AG04450 (cell line): ENCODE measurements around the gene TLE2. TPM values are rescaled to one million over a fixed set of nuclear protein-coding genes. Genes with fewer than 3 reads are reported as not detected.
"Not testable (repeated sequence)": the region's sequence is repeated elsewhere in the genome, so short reads cannot be mapped to it uniquely, and the experiment has no call there.

Experiments used
- CTCF ChIA-PET: fragments of 300-600, 350-600 bp; formaldehyde crosslinking; extraction: SDS; loops from one replicate; lab custom pipeline; 2022; ENCODE audit warnings: antibody characterized with exemption, inconsistent platforms; lab: Charles Lee
- POLR2A ChIA-PET: fragments of 350-600 bp; formaldehyde crosslinking; extraction: SDS; loops from one replicate; lab custom pipeline; 2021; ENCODE audit warnings: antibody characterized with exemption, inconsistent platforms; lab: Yijun Ruan, JAX
- DNase-seq: peaks from one replicate; pipeline ENCODE4 v3.0.0-alpha.2; 2011; ENCODE audit warnings: low read depth, low spot score
- H3K27ac ChIP-seq: one replicate; pipeline ENCODE4 v1.5.1; 2012; ENCODE audit warnings: low read depth, low read length, control low read depth
- H3K27me3 ChIP-seq: one replicate; pipeline ENCODE4 v1.6.0; 2012; ENCODE audit warnings: low read length; ENCODE audit not compliant: control insufficient read depth, insufficient read depth
- H3K4me3 ChIP-seq: 2 replicates; pipeline ENCODE4 v1.5.1; 2011; ENCODE audit warnings: mild to moderate bottlenecking, low read depth, low read length, control low read depth
- H3K9me3 ChIP-seq: 2 replicates; pipeline ENCODE4 v1.5.1; 2012; ENCODE audit warnings: low read length; ENCODE audit not compliant: control insufficient read depth, insufficient read depth
- polyA plus RNA-seq: library from polyadenylated mRNA; depleted of rRNA; stranded (reverse); fragments of >200 nt; gene quantifications from 2 replicates; pipeline ENCODE4 v1.2.3, GENCODE V29; 2011
- TF ChIP-seq, protein P1 (sequence below): IDR thresholded peaks from 2 replicates; pipeline ENCODE4 v1.5.1; 2011; ENCODE audit warnings: low read depth, low read length, control low read depth, inconsistent platforms

Gene TLE2
- polyA plus RNA-seq, 1 experiment: 0.47 TPM

DNA sequence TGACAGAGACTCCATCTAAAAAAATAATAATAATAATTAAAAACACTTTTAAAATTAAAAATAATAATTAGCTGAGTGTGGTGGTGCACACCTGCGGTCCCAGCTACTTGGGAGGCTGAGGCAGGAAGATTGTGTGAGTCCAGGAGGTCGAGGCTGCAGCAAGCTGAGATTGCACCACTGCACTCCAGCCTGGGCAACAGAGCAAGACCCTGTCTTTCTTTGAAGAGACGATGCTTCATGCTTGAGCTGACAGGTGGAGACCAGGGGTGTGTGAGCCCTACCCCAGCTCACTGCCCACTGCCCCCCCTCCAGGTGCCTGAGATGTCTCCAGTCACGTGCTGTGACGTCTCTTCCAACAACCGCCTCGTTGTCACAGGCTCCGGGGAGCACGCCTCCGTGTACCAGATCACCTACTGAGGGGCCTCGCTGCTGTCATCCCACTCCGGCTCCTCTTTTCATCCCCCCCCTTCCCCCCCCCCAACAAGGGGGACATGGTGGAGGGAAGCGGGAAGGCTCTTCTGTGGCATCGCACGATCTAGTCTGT, 34.4 kb downstream of the TLE2 start:
- H3K4me3 ChIP-seq: no peak overlapping the region
- TF ChIP-seq, protein P1, sequence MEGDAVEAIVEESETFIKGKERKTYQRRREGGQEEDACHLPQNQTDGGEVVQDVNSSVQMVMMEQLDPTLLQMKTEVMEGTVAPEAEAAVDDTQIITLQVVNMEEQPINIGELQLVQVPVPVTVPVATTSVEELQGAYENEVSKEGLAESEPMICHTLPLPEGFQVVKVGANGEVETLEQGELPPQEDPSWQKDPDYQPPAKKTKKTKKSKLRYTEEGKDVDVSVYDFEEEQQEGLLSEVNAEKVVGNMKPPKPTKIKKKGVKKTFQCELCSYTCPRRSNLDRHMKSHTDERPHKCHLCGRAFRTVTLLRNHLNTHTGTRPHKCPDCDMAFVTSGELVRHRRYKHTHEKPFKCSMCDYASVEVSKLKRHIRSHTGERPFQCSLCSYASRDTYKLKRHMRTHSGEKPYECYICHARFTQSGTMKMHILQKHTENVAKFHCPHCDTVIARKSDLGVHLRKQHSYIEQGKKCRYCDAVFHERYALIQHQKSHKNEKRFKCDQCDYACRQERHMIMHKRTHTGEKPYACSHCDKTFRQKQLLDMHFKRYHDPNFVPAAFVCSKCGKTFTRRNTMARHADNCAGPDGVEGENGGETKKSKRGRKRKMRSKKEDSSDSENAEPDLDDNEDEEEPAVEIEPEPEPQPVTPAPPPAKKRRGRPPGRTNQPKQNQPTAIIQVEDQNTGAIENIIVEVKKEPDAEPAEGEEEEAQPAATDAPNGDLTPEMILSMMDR: no peak
- H3K27ac ChIP-seq: no peak overlapping the region
- peaks cover 5% of the 10 kb centered on the region; the same call in 1 of the 2 replicates for H3K9me3 ChIP-seq
- ChIA-PET CTCF (no interaction called here), POLR2A (no interaction called here)
- no peak for DNase-seq
- peaks cover 7% of the 10 kb centered on the region for H3K27me3 ChIP-seq

GRCh38 chr19:2993579-2993978, 35.5 kb downstream of the TLE2 start:
- Histone ChIP-seq H3K4me3 (no peak overlapping the region), H3K9me3 (no peaks in the 10 kb centered on the region; the same call in 1 of the 2 replicates), H3K27me3 (peaks cover 7% of the 10 kb centered on the region), H3K27ac (no peak overlapping the region)
- CTCF ChIA-PET: no interaction called here
- TF ChIP-seq, protein P1: no peak
- DNase-seq: no peak
- POLR2A ChIA-PET: no interaction called here

- H3K27me3 ChIP-seq: peaks cover 9% of the 10 kb centered on the region
- ChIA-PET POLR2A (no interaction called here), CTCF (no interaction called here)
- no peak for DNase-seq
- no peak overlapping the region for H3K27ac ChIP-seq
- no peak overlapping the region for H3K4me3 ChIP-seq
- no peaks in the 10 kb centered on the region; the same call in 1 of the 2 replicates for H3K9me3 ChIP-seq
- TF ChIP-seq, protein P1: no peak
Measured at GRCh38 chr19:2992958-2993357, 36.1 kb downstream of the TLE2 start.

- H3K4me3 ChIP-seq, POLR2A ChIA-PET, DNase-seq, H3K9me3 ChIP-seq, H3K27ac ChIP-seq: not testable (repeated sequence)
- peaks cover 14% of the 10 kb centered on the region for H3K27me3 ChIP-seq
- CTCF ChIA-PET: interaction anchor here (0.7 kb wide), 1 partner anchor 42 kb away, joined by 3 read pairs; no protein-coding TSS in a partner anchor
Measured at GRCh38 chr19:2992333-2992732, 36.7 kb downstream of the TLE2 start.

- H3K27me3 ChIP-seq: peaks cover 13% of the 10 kb centered on the region
- H3K27ac ChIP-seq: no peak overlapping the region
- no peaks in the 10 kb centered on the region for H3K9me3 ChIP-seq
- no peak for DNase-seq
- TF ChIP-seq, protein P1: no peak
- CTCF ChIA-PET: no interaction called here
- no peak overlapping the region for H3K4me3 ChIP-seq
- POLR2A ChIA-PET: no interaction called here
Measured at GRCh38 chr19:2989236-2989946, 39.7 kb downstream of the TLE2 start.
